Aorta (tissue), 5 donors: ENCODE results near the gene CBX8. TPM values are rescaled to one million over a fixed set of nuclear protein-coding genes. Genes with fewer than 3 reads are reported as not detected.

Experiments
- ATAC-seq: fragments of 200-7000 bp; cut with Tn5 transposase; one replicate; pipeline ENCODE4 v1.9.1; 2022; ENCODE audit warnings: moderate library complexity; ENCODE audit not compliant: low FRiP score
- DNase-seq, 2 donors: peaks; one replicate each; pipeline ENCODE4 v3.0.0-alpha.2; 2020
- H3K27ac ChIP-seq, 2 donors: one replicate each; pipeline ENCODE4 v1.5.1; 2013; ENCODE audit warnings: low read length in 2 of 2, mild to moderate bottlenecking in 2 of 2, moderate library complexity in 2 of 2, control low read depth in 1 of 2, inconsistent platforms in 1 of 2, low read depth in 1 of 2
- H3K27me3 ChIP-seq, 2 donors: one replicate each; pipeline ENCODE4 v1.6.1; 2013; ENCODE audit warnings: control low read depth in 1 of 2, low read length in 1 of 2, mild to moderate bottlenecking in 1 of 2, moderate library complexity in 1 of 2; ENCODE audit not compliant: insufficient read depth in 2 of 2, control insufficient read depth in 1 of 2
- H3K36me3 ChIP-seq, 2 donors: one replicate each; pipeline ENCODE4 v1.6.1; 2013; ENCODE audit warnings: control low read depth in 1 of 2, low read length in 1 of 2, mild to moderate bottlenecking in 1 of 2; ENCODE audit not compliant: insufficient read depth in 2 of 2, control insufficient read depth in 1 of 2
- H3K4me1 ChIP-seq, 2 donors: one replicate each; pipeline ENCODE4 v1.6.1; 2013; ENCODE audit warnings: low read length in 2 of 2, control low read depth in 1 of 2, mild to moderate bottlenecking in 1 of 2, moderate library complexity in 1 of 2; ENCODE audit not compliant: insufficient read depth in 2 of 2, control insufficient read depth in 1 of 2
- H3K4me3 ChIP-seq, 2 donors: one replicate each; pipeline ENCODE4 v1.5.1; 2013; ENCODE audit warnings: low read length in 2 of 2, control low read depth in 1 of 2, mild to moderate bottlenecking in 1 of 2
- H3K9me3 ChIP-seq: one replicate; pipeline ENCODE4 v1.6.1; 2013; ENCODE audit warnings: mild to moderate bottlenecking, low read length; ENCODE audit not compliant: control insufficient read depth
- WGBS, 2 donors: extraction: QIAGEN DNeasy Blood & Tissue Kit; methylation state at CpG; one replicate each; pipeline ENCODE4 v1.1.7; 2013; 5-methylcytosine and 5-hydroxymethylcytosine counted together
- intact Hi-C, 2 donors: fragments of 100-400 bp; cut with DNase I; formaldehyde crosslinking; loops; one replicate each; pipeline versions ENCODE4 v1.14.2 to v1.15.0; 2022
- polyA plus RNA-seq, 2 donors: library from polyadenylated mRNA; stranded (reverse); fragments of 200-250 nt; gene quantifications; one replicate each; pipeline ENCODE4 v1.2.3, GENCODE V29; 2013
- total RNA-seq, 2 donors: library from RNA; stranded (reverse); fragmentation: NEBNext Ultra II Directional; extraction: Animal tissue kit (Norgen Biotek cat#: 25700); gene quantifications; one replicate each; pipeline ENCODE4 v1.2.1, GENCODE V29; 2021
- donor health status: healthy with polysubstance abuse.
- donor health status: Bipolar disorder and iron deficiency.
- donor health status: DM: no; HTN: no; CAD: no.
- donor health status: DM: no; HTN: no; CAD: no.
- donor health status: DM: yes; HTN: yes; CAD: no.

The CBX8 gene
- total and polyA plus RNA-seq, 4 donors: 1.4 to 6.2 (median 3.9) TPM

GRCh38 chr17:79831265-79832217, 34.7 kb upstream of the CBX8 start:
- ATAC-seq: peak; percentile 67
- Histone ChIP-seq H3K27me3 (no peaks in the 10 kb centered on the region), H3K4me3 (no peak overlapping the region), H3K4me1 (no peaks in the 10 kb centered on the region), H3K27ac (no peak overlapping the region), H3K9me3 (no peaks in the 10 kb centered on the region), H3K36me3 (peaks cover 0 to 2% of the 10 kb centered on the region in 2 donors)
- WGBS, 2 donors: 19 to 22% methylated on average over 23 to 33 of the region's 33 CpGs
- intact Hi-C loops: no loop called here
- peak; percentile 86 to 87 for DNase-seq

GRCh38 chr17:79830763-79831264, 33.9 kb upstream of the CBX8 start:
- no peaks in the 10 kb centered on the region for H3K9me3 ChIP-seq
- H3K4me1 ChIP-seq: no peaks in the 10 kb centered on the region
- H3K4me3 ChIP-seq: no peak overlapping the region
- 95% methylated on average over 8 of the region's 8 CpGs for WGBS, 2 donors
- intact Hi-C loops: no loop called here
- DNase-seq: no peak
- peaks cover 0 to 2% of the 10 kb centered on the region in 2 donors for H3K36me3 ChIP-seq
- H3K27me3 ChIP-seq: no peaks in the 10 kb centered on the region
- ATAC-seq: no peak
- H3K27ac ChIP-seq: no peak overlapping the region

- H3K4me3 ChIP-seq: no peak overlapping the region
- no peak overlapping the region for H3K27ac ChIP-seq
- no peak for ATAC-seq
- 83 to 84% methylated on average over 8 of the region's 8 CpGs for WGBS, 2 donors
- H3K27me3 ChIP-seq: no peaks in the 10 kb centered on the region
- DNase-seq: no peak
- no peaks in the 10 kb centered on the region for H3K9me3 ChIP-seq
- no peaks in the 10 kb centered on the region for H3K4me1 ChIP-seq
- intact Hi-C loops: no loop called here
- H3K36me3 ChIP-seq: peaks cover 0 to 2% of the 10 kb centered on the region in 2 donors
Observed at GRCh38 chr17:79830303-79830702, 33.4 kb upstream of the CBX8 start.

GRCh38 chr17:79829457-79829856, 32.6 kb upstream of the CBX8 start:
- intact Hi-C loops: no loop called here
- Histone ChIP-seq H3K4me1 (no peaks in the 10 kb centered on the region), H3K4me3 (no peak overlapping the region), H3K36me3 (peaks cover 0 to 2% of the 10 kb centered on the region in 2 donors), H3K27me3 (no peaks in the 10 kb centered on the region), H3K9me3 (no peaks in the 10 kb centered on the region), H3K27ac (no peak overlapping the region)
- WGBS, 2 donors: 54 to 59% methylated on average over 2 of the region's 2 CpGs
- ATAC-seq (no peak), DNase-seq (no peak)

GRCh38 chr17:79829004-79829403, 32.1 kb upstream of the CBX8 start:
- Histone ChIP-seq H3K27ac (no peak overlapping the region), H3K27me3 (no peaks in the 10 kb centered on the region), H3K9me3 (no peaks in the 10 kb centered on the region), H3K4me1 (no peaks in the 10 kb centered on the region), H3K4me3 (no peak overlapping the region), H3K36me3 (no peaks in the 10 kb centered on the region)
- intact Hi-C loops: no loop called here
- ATAC-seq (no peak), DNase-seq (no peak)
- 86 to 96% methylated on average over 2 of the region's 2 CpGs for WGBS, 2 donors

- no peaks in the 10 kb centered on the region for H3K27me3 ChIP-seq
- no peaks in the 10 kb centered on the region for H3K4me1 ChIP-seq
- no peaks in the 10 kb centered on the region for H3K9me3 ChIP-seq
- ATAC-seq (no peak), DNase-seq (no peak)
- no peak overlapping the region for H3K27ac ChIP-seq
- no peaks in the 10 kb centered on the region for H3K36me3 ChIP-seq
- 83 to 87% methylated on average over 26 of the region's 26 CpGs for WGBS, 2 donors
- H3K4me3 ChIP-seq: no peak overlapping the region
- intact Hi-C loops: no loop called here
Observed at GRCh38 chr17:79826841-79827578, 30.1 kb upstream of the CBX8 start.

GRCh38 chr17:79826204-79826680, 29.4 kb upstream of the CBX8 start:
- 73 to 74% methylated on average over 11 of the region's 11 CpGs for WGBS, 2 donors
- intact Hi-C loops: no loop called here
- no peaks in the 10 kb centered on the region for H3K27me3 ChIP-seq
- ATAC-seq (no peak), DNase-seq (no peak)
- H3K4me3 ChIP-seq: no peak overlapping the region
- H3K9me3 ChIP-seq: no peaks in the 10 kb centered on the region
- H3K4me1 ChIP-seq: no peaks in the 10 kb centered on the region
- no peak overlapping the region for H3K27ac ChIP-seq
- no peaks in the 10 kb centered on the region for H3K36me3 ChIP-seq

GRCh38 chr17:79825580-79825921, 28.7 kb upstream of the CBX8 start:
- no peaks in the 10 kb centered on the region for H3K9me3 ChIP-seq
- 96 to 97% methylated on average over 5 of the region's 5 CpGs for WGBS, 2 donors

More at GRCh38 chr17:79825580-79825921, 28.7 kb upstream of the CBX8 start:
- intact Hi-C loops: no loop called here
- ATAC-seq (no peak), DNase-seq (no peak)
- Histone ChIP-seq H3K4me3 (no peak overlapping the region), H3K36me3 (no peaks in the 10 kb centered on the region), H3K27me3 (no peaks in the 10 kb centered on the region), H3K27ac (no peak overlapping the region), H3K4me1 (no peaks in the 10 kb centered on the region)
